Hippocampal formation (tissue), 2 donors: ENCODE results near the gene ACOT2.
"Not testable (repeated sequence)": the region's sequence is repeated elsewhere in the genome, so short reads cannot be mapped to it uniquely, and the experiment has no call there.

Experiments
- DNase-seq, 2 donors: peaks; one replicate each; lab custom pipeline; 2025; lab: John Stamatoyannopoulos, UW

Gene ACOT2

DNA sequence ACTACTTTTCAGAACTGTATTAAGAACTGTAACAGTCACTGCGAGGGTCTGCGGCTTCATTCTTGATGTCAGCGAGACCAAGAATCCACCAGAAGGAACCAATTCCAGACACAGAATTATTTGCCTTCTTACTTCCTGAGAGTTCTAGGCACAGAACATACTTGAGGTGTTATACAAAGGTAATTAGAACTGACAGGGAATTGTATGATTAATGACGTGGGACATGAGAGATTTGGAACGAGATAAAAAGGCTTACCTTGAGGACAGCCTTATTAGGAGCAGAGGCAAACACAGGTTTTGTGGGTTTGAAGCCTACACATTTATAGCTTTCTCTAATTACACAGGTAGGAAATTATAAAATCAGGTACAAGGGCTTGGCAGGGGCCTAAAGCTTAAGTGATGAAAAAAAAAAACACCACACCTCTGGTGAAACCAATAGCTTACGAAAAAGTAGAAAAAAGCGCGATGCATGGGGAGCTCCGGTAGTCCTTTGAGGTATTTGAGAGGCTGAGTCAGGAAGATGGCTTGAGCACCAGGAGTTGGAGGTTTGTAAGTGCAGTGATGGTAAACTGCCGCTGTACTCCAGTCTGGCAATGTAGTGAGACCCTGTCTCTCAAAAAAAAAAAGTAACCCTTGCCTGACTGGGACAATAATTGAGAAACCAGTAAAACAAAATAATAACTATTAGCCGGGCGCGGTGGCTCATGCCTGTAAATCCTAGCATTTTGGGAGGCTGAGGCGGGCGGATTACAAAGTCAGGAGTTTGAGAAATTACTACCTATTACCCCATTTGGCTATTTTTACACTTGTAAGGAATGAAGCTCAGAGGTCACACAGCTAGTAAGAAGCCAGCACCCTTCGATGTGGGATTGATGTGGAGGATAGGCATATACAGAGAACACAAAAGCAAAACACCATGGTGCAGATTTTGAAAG is 795 bp upstream of the ACOT2 start:
- no peak for DNase-seq

DNA sequence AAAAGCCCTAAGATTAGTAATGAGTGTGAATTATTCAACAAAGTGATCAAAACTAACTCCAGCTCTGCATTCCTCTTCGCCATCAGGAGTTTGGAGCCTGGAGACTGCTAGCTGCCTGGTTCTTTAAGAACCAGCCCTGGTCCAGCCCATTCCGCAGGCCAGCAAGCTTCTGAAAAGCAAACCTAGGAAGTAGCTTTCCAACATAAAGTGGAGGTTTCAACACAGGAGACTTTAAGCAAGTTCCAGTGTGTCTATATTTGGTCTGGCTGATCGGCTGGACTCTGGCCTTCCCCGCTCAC is 178 bp upstream of the ACOT2 start:
- not testable (repeated sequence) for DNase-seq

DNA sequence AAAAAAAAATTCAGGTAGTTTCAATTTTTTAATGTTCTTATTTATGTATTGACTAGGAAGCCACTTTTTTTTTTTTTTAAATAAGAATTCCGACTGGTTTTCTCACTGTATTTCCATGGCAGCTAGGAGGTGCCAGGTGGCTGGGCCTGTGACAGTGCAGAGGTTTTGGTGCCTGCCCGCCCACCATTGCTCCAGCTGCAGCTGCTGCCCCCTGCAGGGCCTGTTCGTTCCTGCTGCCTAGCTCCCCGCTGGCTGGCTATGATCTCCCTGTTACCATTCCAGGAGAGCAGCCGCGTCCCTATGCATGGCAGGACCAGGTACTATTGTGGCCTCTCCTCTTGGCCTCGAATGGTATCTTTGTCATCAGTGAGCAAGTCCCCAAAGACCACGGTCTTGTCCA is 1.9 kb downstream of the ACOT2 start:
- peak in 1 of 2 donors; percentile 9 for DNase-seq

DNA sequence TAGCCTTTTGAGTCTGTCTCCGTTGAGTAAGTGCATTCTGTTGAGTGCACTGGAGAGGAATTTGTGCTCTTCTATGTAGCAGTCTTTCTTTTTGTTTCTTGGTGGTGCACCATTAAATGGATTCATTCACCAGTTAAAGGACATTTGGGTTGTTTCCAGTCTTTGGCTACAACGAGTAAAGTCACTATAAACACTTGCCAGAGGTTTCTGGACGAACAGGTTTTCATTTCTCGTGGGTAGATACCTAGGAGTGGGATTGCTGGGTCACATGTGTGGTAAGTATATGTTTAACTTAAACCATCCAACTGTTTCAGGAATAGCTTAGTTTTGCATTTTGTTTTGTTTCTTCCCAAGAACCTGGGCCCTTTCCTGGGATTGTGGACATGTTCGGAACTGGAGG is 4.0 kb downstream of the ACOT2 start:
- DNase-seq: not testable (repeated sequence)

DNA sequence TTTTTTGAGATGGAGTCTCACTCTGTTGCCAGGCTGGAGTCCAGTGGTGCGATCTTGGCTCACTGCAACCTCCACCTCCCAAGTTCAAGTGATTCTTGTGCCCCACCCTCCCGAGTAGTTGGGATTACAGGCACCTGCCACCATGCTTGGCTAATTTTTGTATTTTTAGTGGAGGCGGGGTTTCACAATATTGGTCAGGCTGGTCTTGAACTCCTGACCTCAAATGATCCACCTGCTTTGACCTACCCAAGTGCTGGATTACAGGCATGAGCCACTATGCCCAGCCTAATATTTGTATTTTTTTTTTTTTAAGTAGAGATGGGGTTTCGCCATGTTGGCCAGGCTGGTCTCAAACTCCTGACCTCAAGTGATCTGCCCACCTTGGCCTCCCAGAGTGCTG is 4.7 kb downstream of the ACOT2 start:
- not testable (repeated sequence) for DNase-seq

DNA sequence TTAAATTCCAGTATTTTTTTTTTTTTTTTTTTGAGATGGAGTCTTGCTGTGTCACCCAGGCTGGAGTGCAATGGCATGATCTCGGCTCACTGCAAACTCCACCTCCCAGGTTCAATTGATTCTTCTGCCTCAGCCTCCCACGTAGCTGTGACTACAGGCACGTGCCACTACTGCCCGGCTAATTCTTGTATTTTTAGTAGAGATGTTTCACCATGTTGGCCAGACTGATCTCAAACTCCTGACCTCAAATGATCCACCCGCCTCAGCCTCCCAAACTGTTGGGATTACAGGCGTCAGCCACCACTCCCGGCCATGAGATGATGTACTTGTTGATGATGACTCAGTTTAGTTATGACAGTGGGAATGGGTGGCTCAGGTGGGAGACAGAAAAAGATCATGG is 5.2 kb downstream of the ACOT2 start:
- not testable (repeated sequence) for DNase-seq

DNA sequence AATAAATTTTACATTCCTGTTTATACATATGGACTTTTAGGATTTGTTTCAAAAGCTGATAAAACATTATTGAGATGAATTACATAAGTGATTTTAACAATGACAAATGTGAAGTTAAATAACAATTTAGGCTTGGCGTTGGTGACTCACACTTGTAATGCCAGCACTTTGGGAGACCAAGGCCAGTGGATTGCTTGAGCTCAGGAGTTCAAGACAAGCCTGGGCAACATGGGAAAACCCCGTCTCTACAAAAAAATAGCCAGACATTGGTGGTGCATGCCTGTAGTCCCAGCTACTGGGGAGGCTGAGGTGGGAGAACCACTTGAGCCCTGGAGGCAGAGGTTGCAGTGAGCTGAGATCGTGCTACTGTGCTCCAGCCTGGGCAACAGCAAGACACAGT is 7.4 kb downstream of the ACOT2 start:
- DNase-seq: no peak

DNA sequence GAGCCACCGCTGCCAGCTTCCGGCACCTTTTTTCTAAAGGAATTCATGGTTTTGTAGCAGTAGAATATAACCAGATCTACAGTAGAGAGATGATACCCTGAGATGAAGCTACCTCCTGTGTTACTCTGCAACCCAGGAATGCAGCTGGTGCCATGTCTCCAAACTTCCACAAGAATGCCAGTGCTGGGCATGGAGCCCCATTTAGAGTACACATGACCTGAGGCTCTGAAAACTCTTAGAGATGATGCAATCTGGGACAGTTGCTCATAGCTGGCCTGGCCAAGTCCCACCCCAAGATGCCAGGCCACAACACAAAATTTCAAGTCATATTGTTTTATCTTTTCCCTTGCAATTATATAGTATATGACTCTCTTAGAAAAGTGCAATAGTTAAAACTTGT is 8.2 kb downstream of the ACOT2 start:
- DNase-seq: not testable (repeated sequence)

DNA sequence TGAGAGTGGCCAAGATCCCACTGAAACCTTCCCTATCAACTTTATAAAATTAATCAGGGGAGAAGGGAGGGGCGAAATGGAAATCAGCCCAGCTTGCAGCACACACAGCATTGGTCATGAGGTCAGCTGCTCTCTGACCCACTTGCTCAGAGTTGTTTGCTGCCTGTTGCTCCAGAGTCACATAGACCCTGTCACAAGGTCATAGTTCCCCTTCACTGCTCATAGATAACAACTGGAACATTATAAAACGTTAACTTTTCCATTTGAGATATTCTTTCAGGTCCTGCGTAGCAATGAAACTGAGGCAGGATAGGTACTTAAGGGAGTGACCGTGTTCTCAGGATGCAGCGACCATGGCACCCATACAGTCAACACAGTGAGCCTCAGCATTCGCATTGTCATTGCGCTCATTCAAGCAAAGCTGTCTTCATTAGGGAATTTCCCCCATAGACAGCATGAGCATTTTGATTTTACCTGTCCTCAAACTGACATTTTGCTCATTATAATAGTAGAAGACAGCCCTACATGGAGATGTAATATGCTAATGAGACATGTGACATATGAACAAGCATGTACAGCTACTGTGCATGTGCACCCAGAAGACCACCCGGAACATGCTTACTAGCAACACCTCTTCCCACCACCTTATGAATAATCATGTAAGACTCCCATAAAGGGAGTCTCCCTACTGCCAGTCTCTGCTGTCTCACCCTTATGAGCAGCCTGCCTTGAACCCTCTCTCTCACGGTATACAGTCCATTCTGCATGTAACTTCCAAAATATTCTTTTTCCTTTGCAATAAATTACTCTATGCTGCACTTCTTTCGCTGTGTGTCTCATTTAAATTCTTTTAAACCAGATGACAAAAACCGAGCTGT is 13.3 kb downstream of the ACOT2 start:
- DNase-seq: not testable (repeated sequence)

DNA sequence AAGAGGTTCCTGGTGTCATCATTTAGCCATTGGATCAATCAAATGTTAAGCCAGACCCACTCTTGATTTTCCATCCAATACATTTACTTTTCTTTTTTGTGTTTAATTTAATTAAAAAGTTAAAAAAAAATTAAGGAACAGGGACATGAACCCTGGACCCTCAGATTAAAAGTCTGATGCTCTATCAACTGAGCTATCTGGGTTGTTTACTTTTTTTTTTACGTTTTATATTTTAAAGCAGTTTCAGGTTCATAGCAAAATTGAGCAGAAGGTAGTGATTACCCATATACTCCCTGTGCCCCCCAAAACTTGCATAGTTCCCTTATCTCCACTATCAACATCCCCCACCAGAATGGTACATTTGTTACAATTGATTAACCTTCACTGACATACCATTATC is 19.7 kb downstream of the ACOT2 start:
- DNase-seq: no peak

DNA sequence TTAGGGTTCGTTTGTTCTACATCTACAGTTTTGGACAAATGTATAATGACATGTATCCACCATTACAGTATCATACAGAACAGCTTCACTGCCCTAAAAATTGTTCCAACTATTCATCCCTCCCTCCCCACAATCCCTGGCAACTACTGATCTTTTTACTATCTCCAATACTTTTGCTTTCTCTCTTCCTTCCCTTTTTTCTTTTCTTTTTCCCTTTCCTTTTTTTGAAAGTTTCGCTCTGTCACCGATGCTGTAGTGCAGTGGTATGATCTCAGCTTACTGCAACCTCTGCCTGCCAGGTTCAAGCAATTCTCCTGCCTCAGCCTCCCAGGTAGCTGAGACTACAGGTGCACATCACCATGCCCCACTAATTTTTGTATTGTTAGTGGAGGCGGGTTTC is 20.1 kb downstream of the ACOT2 start:
- DNase-seq: no peak

DNA sequence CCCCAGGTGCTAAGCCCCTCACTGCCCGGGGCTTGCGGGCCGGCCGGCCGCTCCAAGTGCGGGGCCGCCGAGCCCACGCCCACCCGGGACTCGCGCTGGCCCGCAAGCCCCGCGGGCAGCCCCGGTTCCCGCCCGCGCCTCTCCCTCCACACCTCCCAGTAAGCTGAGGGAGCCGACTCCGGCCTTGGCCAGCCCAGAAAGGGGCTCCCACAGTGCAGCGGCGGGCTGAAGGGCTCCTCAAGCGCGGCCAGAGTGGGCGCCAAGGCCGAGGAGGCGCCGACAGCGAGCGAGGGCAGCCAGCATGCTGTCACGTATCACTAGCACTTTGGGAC is 21.6 kb downstream of the ACOT2 start:
- not testable (repeated sequence) for DNase-seq

DNA sequence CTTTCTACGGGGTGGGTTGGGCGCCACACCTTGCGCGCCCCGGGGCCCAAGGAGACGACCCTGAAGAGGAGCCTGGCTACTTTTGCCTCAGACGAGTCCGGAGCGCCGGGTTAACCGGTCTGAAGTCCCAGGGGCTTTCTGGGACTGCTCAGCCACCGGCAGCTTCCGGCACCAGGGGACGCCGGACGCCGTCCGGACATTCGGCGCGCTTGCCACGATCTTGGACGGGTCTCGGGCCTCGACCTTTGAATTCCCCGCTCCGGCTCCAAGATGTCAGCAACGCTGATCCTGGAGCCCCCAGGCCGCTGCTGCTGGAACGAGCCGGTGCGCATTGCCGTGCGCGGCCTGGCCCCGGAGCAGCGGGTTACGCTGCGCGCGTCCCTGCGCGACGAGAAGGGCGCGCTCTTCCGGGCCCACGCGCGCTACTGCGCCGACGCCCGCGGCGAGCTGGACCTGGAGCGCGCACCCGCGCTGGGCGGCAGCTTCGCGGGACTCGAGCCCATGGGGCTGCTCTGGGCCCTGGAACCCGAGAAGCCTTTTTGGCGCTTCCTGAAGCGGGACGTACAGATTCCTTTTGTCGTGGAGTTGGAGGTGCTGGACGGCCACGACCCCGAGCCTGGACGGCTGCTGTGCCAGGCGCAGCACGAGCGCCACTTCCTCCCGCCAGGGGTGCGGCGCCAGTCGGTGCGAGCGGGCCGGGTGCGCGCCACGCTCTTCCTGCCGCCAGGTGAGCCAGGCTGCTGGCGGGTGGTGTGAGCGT is 22.9 kb downstream of the ACOT2 start, which contains the start of gene ACOT4:
ACOT4 (plus strand) TSS at position 184 of the 760 bp plus-strand sequence; CDS start at position 271, 87 bp downstream.
- DNase-seq: no peak

DNA sequence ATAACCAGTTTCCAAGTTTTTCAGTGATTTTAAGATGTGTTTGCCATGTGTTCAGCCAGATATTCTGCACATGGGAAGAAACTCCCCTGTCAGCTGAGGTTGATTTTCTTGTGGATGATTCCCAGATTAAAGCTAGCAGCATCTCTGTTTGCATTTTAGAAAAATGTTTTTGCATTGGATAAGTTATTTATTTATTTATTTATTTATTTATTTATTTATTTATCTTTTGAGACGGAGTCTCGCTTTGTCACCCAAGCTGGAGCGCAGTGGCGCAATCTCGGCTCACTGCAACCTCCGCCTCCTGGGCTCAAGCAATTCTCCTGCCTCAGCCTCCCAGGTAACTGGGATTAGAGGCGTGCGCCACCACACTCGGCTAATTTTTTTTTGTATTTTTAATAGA is 25.5 kb downstream of the ACOT2 start:
- no peak for DNase-seq

DNA sequence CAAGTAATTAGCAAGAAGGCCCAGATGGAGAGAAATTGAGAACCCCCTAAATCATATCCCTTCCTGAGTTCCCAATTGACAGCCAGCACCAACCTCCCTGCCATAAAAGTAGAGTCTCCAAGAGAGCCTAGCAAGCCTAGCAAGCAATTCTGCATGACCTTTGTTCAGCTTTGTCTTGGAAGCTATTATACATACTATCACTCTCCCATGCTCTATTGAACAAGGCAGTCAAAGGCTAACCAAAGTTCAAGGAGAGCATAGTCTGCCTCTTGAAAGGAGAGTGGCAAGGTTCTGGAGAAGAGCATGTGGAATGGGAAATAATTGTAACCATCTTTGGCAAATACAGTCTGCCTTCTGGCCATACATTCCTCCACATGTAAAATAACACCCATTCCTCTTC is 30.5 kb downstream of the ACOT2 start:
- DNase-seq: no peak

DNA sequence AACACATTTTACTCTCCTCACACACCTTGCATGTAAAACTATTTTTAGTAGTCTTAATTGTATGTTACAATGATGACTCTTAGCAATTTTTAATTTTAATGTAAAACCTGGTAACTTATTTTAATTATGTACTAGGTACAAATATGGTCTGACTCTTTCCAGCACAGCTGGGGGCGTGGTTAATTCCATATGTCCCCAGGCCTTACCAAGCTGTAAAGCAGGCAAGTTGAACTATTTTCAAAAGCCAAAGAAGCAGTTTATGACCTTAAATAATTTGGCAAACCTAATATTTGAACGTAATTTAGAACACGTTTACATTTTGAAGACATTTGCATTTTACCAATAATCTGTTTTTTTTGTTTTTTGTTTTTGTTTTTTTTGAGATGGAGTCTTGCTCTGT is 34.0 kb downstream of the ACOT2 start:
- no peak for DNase-seq

DNA sequence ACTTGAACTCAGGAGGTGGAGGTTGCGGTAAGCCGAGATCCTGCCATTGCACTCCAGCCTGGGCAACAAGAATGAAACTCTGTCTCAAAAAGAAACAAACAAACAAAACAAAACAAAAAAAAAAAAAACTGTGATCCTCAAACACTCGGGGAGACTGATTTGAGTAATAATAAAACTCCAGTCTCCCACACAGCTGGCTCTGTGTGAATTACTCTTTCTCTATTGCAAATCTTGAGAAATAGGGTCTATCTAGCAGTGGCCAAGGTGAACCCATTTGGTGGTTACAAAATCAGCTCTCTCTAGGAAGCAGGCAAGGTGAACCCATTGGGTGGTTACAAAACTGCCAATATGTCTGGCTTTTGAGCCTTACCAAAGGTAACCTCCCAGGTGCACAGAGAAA is 37.3 kb downstream of the ACOT2 start:
- DNase-seq: no peak

DNA sequence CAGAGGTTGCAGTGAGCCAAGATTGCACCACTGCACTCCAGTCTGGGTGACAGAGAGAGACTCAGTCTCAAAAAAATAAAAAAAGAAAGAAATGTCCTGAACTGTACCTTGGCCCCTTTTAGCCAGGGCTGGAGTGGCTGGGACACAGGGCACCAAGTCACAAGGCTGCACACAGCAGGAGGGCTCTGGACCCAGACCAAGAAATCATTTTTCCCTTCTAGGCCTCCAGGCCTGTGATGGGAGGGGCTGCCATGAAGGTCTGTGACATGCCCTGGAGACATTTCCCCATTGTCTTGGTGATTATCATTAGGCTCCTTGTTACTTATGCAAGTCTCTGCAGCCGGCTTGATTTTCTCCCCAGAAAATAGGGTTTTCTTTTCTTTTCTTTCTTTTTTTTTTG is 38.2 kb downstream of the ACOT2 start:
- DNase-seq: no peak

DNA sequence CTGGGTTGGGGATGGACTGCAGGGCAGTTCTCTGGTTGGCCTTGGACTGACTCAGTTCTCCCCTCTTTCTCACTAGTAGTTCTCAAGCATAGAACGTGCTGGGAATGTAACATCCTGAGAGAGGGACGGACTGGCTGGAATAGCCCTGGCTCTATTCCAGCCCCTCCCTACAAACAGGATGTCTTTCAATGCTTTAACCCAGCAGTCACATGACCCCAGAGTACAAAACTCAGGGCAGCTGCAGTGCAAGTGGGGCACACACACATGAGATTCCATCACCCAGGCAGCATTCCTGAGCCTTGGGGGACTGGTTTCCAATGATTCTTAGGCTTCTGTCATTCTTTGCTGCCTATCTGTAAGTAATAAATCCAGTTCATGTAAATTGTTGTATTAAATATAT is 41.7 kb downstream of the ACOT2 start:
- peak in 1 of 2 donors; percentile 16 for DNase-seq

DNA sequence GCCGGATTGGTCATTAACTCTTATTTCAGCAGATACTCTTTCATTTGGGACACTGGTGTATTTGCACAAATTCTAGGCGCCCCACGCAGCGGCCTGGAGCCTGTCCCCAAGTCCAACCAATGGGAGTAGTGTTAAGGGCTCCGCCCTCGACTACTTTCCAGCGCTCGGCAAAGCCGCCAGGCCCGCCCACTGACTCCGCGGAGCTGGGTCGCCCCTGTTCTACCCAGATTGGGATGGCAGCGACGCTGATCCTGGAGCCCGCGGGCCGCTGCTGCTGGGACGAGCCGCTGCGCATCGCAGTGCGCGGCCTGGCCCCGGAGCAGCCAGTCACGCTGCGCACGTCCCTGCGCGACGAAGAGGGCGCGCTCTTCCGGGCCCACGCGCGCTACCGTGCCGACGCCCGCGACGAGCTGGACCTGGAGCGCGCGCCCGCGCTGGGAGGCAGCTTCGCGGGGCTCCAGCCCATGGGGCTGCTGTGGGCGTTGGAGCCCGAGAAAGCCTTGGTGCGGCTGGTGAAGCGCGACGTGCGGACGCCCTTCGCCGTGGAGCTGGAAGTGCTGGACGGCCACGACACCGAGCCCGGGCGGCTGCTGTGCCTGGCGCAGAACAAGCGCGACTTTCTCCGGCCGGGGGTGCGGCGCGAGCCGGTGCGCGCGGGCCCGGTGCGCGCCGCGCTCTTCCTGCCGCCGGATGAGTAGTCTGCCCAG is 43.5 kb downstream of the ACOT2 start, which contains the start of gene ACOT6:
ACOT6 (plus strand) TSS at position 179 of the 707 bp plus-strand sequence; CDS start at position 234, 55 bp downstream.
- DNase-seq: peak; percentile 37 to 66

DNA sequence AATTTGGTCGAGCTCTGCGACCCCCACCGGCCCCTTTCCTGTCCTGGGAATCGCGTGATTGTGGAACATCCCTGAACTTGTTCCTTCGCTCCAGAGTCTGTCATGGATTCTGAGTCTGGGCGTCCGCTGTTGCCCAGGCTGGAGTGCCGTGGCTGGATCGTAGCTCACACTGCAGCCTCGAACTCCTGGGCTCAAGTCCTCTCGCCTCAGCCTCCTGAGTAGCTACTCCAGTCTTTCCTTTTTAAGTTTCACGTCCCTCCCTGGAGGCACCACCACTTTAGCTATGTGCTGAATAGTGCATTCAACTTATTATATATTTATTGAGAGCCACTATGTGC is 44.0 kb downstream of the ACOT2 start:
- DNase-seq: no peak
